Measurements from ENCODE around the gene SYP. TPM values are rescaled to one million over a fixed set of nuclear protein-coding genes. Genes with fewer than 3 reads are reported as not detected.
"Not testable (repeated sequence)": the region's sequence is repeated elsewhere in the genome, so short reads cannot be mapped to it uniquely, and the experiment has no call there.

The SYP gene
- total RNA-seq, 2 donors from 2014 or later: 0.84 to 1.7 TPM

GRCh38 chrX:49164589-49165360 lies 35.2 kb downstream of the SYP start:
- Mint-ChIP-seq H3K9me3 (no peaks in the 10 kb centered on the region), H3K27ac (peak overlapping the region; percentile 17 to 87), H3K36me3 (no peaks in the 10 kb centered on the region), H3K27me3 (no peaks in the 10 kb centered on the region), H3K4me1 (ENCODE audit: low read depth in 2 of 2) (peaks cover 27 to 31% of the 10 kb centered on the region in 2 donors), H3K4me3 (peak overlapping the region; percentile 85)
- no peak for ATAC-seq
- no peak for DNase-seq (ENCODE audit: low spot score)

GRCh38 chrX:49163555-49164419 lies 36.2 kb downstream of the SYP start:
- DNase-seq (ENCODE audit: low spot score) (peak; percentile 88), ATAC-seq (peak; percentile 80 to 87)
- Mint-ChIP-seq H3K27ac (peak overlapping the region; percentile 38 to 87), H3K27me3 (no peaks in the 10 kb centered on the region), H3K36me3 (no peaks in the 10 kb centered on the region), H3K9me3 (no peaks in the 10 kb centered on the region), H3K4me1 (ENCODE audit: low read depth in 2 of 2) (peaks cover 27 to 31% of the 10 kb centered on the region in 2 donors), H3K4me3 (peak overlapping the region; percentile 85)

- Mint-ChIP-seq H3K36me3 (no peaks in the 10 kb centered on the region), H3K4me1 (ENCODE audit: low read depth in 2 of 2) (peaks cover 24 to 27% of the 10 kb centered on the region in 2 donors)
Measured at GRCh38 chrX:49162620-49163019, 37.4 kb downstream of the SYP start, which contains the start of gene MAGIX. Gene MAGIX, plus strand, starts transcription at chrX:49162758. Its CDS starts 132 bp downstream, at chrX:49162890.

GRCh38 chrX:49161632-49162031 lies 38.4 kb downstream of the SYP start:
- DNase-seq (ENCODE audit: low spot score) (no peak), ATAC-seq (no peak)
- Mint-ChIP-seq H3K36me3 (no peaks in the 10 kb centered on the region), H3K27me3 (no peaks in the 10 kb centered on the region), H3K4me3 (no peak overlapping the region), H3K27ac (no peak overlapping the region), H3K9me3 (no peaks in the 10 kb centered on the region), H3K4me1 (ENCODE audit: low read depth in 2 of 2) (peaks cover 16 to 18% of the 10 kb centered on the region in 2 donors)

More at GRCh38 chrX:49162620-49163019, 37.4 kb downstream of the SYP start, which contains the start of gene MAGIX:
- no peaks in the 10 kb centered on the region for H3K27me3 Mint-ChIP-seq
- DNase-seq (ENCODE audit: low spot score) (no peak), ATAC-seq (no peak)
- peak within 1 kb of the TSS; percentile 38 to 87 for H3K27ac Mint-ChIP-seq
- no peaks in the 10 kb centered on the region for H3K9me3 Mint-ChIP-seq
- H3K4me3 Mint-ChIP-seq: peak within 1 kb of the TSS; percentile 85

- H3K27ac Mint-ChIP-seq: no peak overlapping the region
- H3K4me3 Mint-ChIP-seq: no peak overlapping the region
- DNase-seq (ENCODE audit: low spot score) (no peak), ATAC-seq (no peak)
- H3K4me1 Mint-ChIP-seq (ENCODE audit: low read depth in 2 of 2): peaks cover 17 to 22% of the 10 kb centered on the region in 2 donors
- no peaks in the 10 kb centered on the region for H3K36me3 Mint-ChIP-seq
- no peaks in the 10 kb centered on the region for H3K9me3 Mint-ChIP-seq
- no peaks in the 10 kb centered on the region for H3K27me3 Mint-ChIP-seq
Measured at GRCh38 chrX:49160908-49161307, 39.1 kb downstream of the SYP start.

- H3K36me3 Mint-ChIP-seq: no peaks in the 10 kb centered on the region
- H3K4me3 Mint-ChIP-seq: no peak overlapping the region
Measured at GRCh38 chrX:49157194-49157593, 42.8 kb downstream of the SYP start.

GRCh38 chrX:49155900-49156837 lies 43.8 kb downstream of the SYP start:
- ATAC-seq: peak; percentile 96

More at GRCh38 chrX:49157194-49157593, 42.8 kb downstream of the SYP start:
- ATAC-seq (no peak), DNase-seq (ENCODE audit: low spot score) (no peak)
- H3K4me1 Mint-ChIP-seq (ENCODE audit: low read depth in 2 of 2): peaks cover 17 to 20% of the 10 kb centered on the region in 2 donors
- no peaks in the 10 kb centered on the region for H3K27me3 Mint-ChIP-seq
- no peak overlapping the region for H3K27ac Mint-ChIP-seq
- H3K9me3 Mint-ChIP-seq: no peaks in the 10 kb centered on the region

GRCh38 chrX:49155243-49155899 lies 44.6 kb downstream of the SYP start:
- DNase-seq (ENCODE audit: low spot score) (no peak), ATAC-seq (no peak)
- Mint-ChIP-seq H3K4me3 (peak overlapping the region; percentile 91), H3K27me3 (no peaks in the 10 kb centered on the region), H3K4me1 (ENCODE audit: low read depth in 2 of 2) (peaks cover 17 to 20% of the 10 kb centered on the region in 2 donors), H3K27ac (peak overlapping the region; percentile 81 to 83), H3K9me3 (no peaks in the 10 kb centered on the region), H3K36me3 (no peaks in the 10 kb centered on the region)

More at GRCh38 chrX:49155900-49156837, 43.8 kb downstream of the SYP start:
- DNase-seq (ENCODE audit: low spot score): peak; percentile 90
- Mint-ChIP-seq H3K4me1 (ENCODE audit: low read depth in 2 of 2) (peaks cover 17 to 20% of the 10 kb centered on the region in 2 donors), H3K27me3 (no peaks in the 10 kb centered on the region), H3K4me3 (peak overlapping the region; percentile 91), H3K9me3 (no peaks in the 10 kb centered on the region), H3K27ac (peak overlapping the region; percentile 81 to 83), H3K36me3 (no peaks in the 10 kb centered on the region)

GRCh38 chrX:49153467-49153866 lies 46.5 kb downstream of the SYP start:
- H3K36me3 Mint-ChIP-seq: no peaks in the 10 kb centered on the region
- no peak overlapping the region for H3K4me3 Mint-ChIP-seq
- H3K4me1 Mint-ChIP-seq (ENCODE audit: low read depth in 2 of 2): peaks cover 17 to 20% of the 10 kb centered on the region in 2 donors
- H3K9me3 Mint-ChIP-seq: no peaks in the 10 kb centered on the region
- no peak for DNase-seq (ENCODE audit: low spot score)
- no peak for ATAC-seq
- H3K27ac Mint-ChIP-seq: no peak overlapping the region
- H3K27me3 Mint-ChIP-seq: no peaks in the 10 kb centered on the region

GRCh38 chrX:49149291-49149690 lies 50.7 kb downstream of the SYP start:
- H3K4me1 Mint-ChIP-seq (ENCODE audit: low read depth in 2 of 2); H3K36me3 Mint-ChIP-seq; H3K27ac Mint-ChIP-seq; H3K9me3 Mint-ChIP-seq; H3K4me3 Mint-ChIP-seq; DNase-seq (ENCODE audit: low spot score); H3K27me3 Mint-ChIP-seq; ATAC-seq: not testable (repeated sequence)

- not testable (repeated sequence) for H3K27ac Mint-ChIP-seq; H3K27me3 Mint-ChIP-seq; H3K9me3 Mint-ChIP-seq; H3K36me3 Mint-ChIP-seq; H3K4me1 Mint-ChIP-seq (ENCODE audit: low read depth in 2 of 2); H3K4me3 Mint-ChIP-seq; DNase-seq (ENCODE audit: low spot score); ATAC-seq
Measured at GRCh38 chrX:49148390-49149100, 51.4 kb downstream of the SYP start.

GRCh38 chrX:49147936-49148335 lies 52.1 kb downstream of the SYP start:
- no peaks in the 10 kb centered on the region for H3K4me1 Mint-ChIP-seq (ENCODE audit: low read depth in 2 of 2)
- no peak overlapping the region for H3K27ac Mint-ChIP-seq
- no peaks in the 10 kb centered on the region for H3K9me3 Mint-ChIP-seq
- no peak overlapping the region for H3K4me3 Mint-ChIP-seq
- no peaks in the 10 kb centered on the region for H3K27me3 Mint-ChIP-seq
- no peaks in the 10 kb centered on the region for H3K36me3 Mint-ChIP-seq
- DNase-seq (ENCODE audit: low spot score) (no peak), ATAC-seq (no peak)
